ENCODE data around the gene TSC2.
"Not testable (repeated sequence)": the region's sequence is repeated elsewhere in the genome, so short reads cannot be mapped to it uniquely, and the experiment has no call there.

TSC2 gene

GRCh38 chr16:2095918-2096582, 48.3 kb downstream of the TSC2 start:
- no peaks in the 10 kb centered on the region for H3K9me3 ChIP-seq (ENCODE audit: control insufficient read depth, insufficient read depth, low read length)
- no peaks in the 10 kb centered on the region for H3K27me3 ChIP-seq (ENCODE audit: control insufficient read depth, insufficient read depth, low read length)
- H3K9ac ChIP-seq (ENCODE audit: low read depth, low read length), result no peak overlapping the region
- H3K36me3 ChIP-seq (ENCODE audit: control insufficient read depth, insufficient read depth, low read length), result peaks cover 25% of the 10 kb centered on the region
- H3K4me1 ChIP-seq (ENCODE audit: control insufficient read depth, insufficient read depth, low read length), result no peaks in the 10 kb centered on the region
- H3K4me3 ChIP-seq (ENCODE audit: low read depth, low read length), result no peak overlapping the region

- Histone ChIP-seq H3K9ac (ENCODE audit: low read depth, low read length) (no peak overlapping the region), H3K27me3 (ENCODE audit: control insufficient read depth, insufficient read depth, low read length) (no peaks in the 10 kb centered on the region), H3K9me3 (ENCODE audit: control insufficient read depth, insufficient read depth, low read length) (no peaks in the 10 kb centered on the region), H3K4me1 (ENCODE audit: control insufficient read depth, insufficient read depth, low read length) (no peaks in the 10 kb centered on the region), H3K4me3 (ENCODE audit: low read depth, low read length) (no peak overlapping the region), H3K36me3 (ENCODE audit: control insufficient read depth, insufficient read depth, low read length) (peaks cover 28% of the 10 kb centered on the region)
Measured at GRCh38 chr16:2096853-2097595, 49.2 kb downstream of the TSC2 start.

GRCh38 chr16:2097689-2098088, 49.9 kb downstream of the TSC2 start:
- H3K9ac ChIP-seq (ENCODE audit: low read depth, low read length); H3K27me3 ChIP-seq (ENCODE audit: control insufficient read depth, insufficient read depth, low read length); H3K4me3 ChIP-seq (ENCODE audit: low read depth, low read length); H3K4me1 ChIP-seq (ENCODE audit: control insufficient read depth, insufficient read depth, low read length); H3K9me3 ChIP-seq (ENCODE audit: control insufficient read depth, insufficient read depth, low read length): not testable (repeated sequence)
- peaks cover 26% of the 10 kb centered on the region for H3K36me3 ChIP-seq (ENCODE audit: control insufficient read depth, insufficient read depth, low read length)

- not testable (repeated sequence) for H3K9me3 ChIP-seq (ENCODE audit: control insufficient read depth, insufficient read depth, low read length); H3K4me1 ChIP-seq (ENCODE audit: control insufficient read depth, insufficient read depth, low read length); H3K27me3 ChIP-seq (ENCODE audit: control insufficient read depth, insufficient read depth, low read length); H3K4me3 ChIP-seq (ENCODE audit: low read depth, low read length); H3K9ac ChIP-seq (ENCODE audit: low read depth, low read length)
- peaks cover 26% of the 10 kb centered on the region for H3K36me3 ChIP-seq (ENCODE audit: control insufficient read depth, insufficient read depth, low read length)
Measured at GRCh38 chr16:2101581-2101980, 53.8 kb downstream of the TSC2 start.

- Histone ChIP-seq H3K27me3 (ENCODE audit: control insufficient read depth, insufficient read depth, low read length) (no peaks in the 10 kb centered on the region), H3K9me3 (ENCODE audit: control insufficient read depth, insufficient read depth, low read length) (no peaks in the 10 kb centered on the region), H3K9ac (ENCODE audit: low read depth, low read length) (no peak overlapping the region), H3K36me3 (ENCODE audit: control insufficient read depth, insufficient read depth, low read length) (peaks cover 21% of the 10 kb centered on the region), H3K4me1 (ENCODE audit: control insufficient read depth, insufficient read depth, low read length) (no peaks in the 10 kb centered on the region), H3K4me3 (ENCODE audit: low read depth, low read length) (no peak overlapping the region)
Measured at GRCh38 chr16:2102471-2102870, 54.7 kb downstream of the TSC2 start.

GRCh38 chr16:2104464-2104863, 56.7 kb downstream of the TSC2 start:
- H3K36me3 ChIP-seq (ENCODE audit: control insufficient read depth, insufficient read depth, low read length), result peaks cover 24% of the 10 kb centered on the region
- not testable (repeated sequence) for H3K9ac ChIP-seq (ENCODE audit: low read depth, low read length); H3K9me3 ChIP-seq (ENCODE audit: control insufficient read depth, insufficient read depth, low read length); H3K27me3 ChIP-seq (ENCODE audit: control insufficient read depth, insufficient read depth, low read length); H3K4me3 ChIP-seq (ENCODE audit: low read depth, low read length); H3K4me1 ChIP-seq (ENCODE audit: control insufficient read depth, insufficient read depth, low read length)

- H3K9ac ChIP-seq (ENCODE audit: low read depth, low read length); H3K9me3 ChIP-seq (ENCODE audit: control insufficient read depth, insufficient read depth, low read length); H3K4me1 ChIP-seq (ENCODE audit: control insufficient read depth, insufficient read depth, low read length); H3K27me3 ChIP-seq (ENCODE audit: control insufficient read depth, insufficient read depth, low read length); H3K4me3 ChIP-seq (ENCODE audit: low read depth, low read length): not testable (repeated sequence)
- peaks cover 22% of the 10 kb centered on the region for H3K36me3 ChIP-seq (ENCODE audit: control insufficient read depth, insufficient read depth, low read length)
Measured at GRCh38 chr16:2105291-2105690, 57.5 kb downstream of the TSC2 start.

GRCh38 chr16:2105769-2106168, 58.0 kb downstream of the TSC2 start:
- peaks cover 21% of the 10 kb centered on the region for H3K36me3 ChIP-seq (ENCODE audit: control insufficient read depth, insufficient read depth, low read length)
- H3K9me3 ChIP-seq (ENCODE audit: control insufficient read depth, insufficient read depth, low read length); H3K27me3 ChIP-seq (ENCODE audit: control insufficient read depth, insufficient read depth, low read length); H3K9ac ChIP-seq (ENCODE audit: low read depth, low read length); H3K4me1 ChIP-seq (ENCODE audit: control insufficient read depth, insufficient read depth, low read length); H3K4me3 ChIP-seq (ENCODE audit: low read depth, low read length): not testable (repeated sequence)

- peaks cover 24% of the 10 kb centered on the region for H3K36me3 ChIP-seq (ENCODE audit: control insufficient read depth, insufficient read depth, low read length)
- H3K4me3 ChIP-seq (ENCODE audit: low read depth, low read length), result not testable (repeated sequence)
Measured at GRCh38 chr16:2106211-2106610, 58.4 kb downstream of the TSC2 start.

GRCh38 chr16:2107121-2107790, 59.5 kb downstream of the TSC2 start:
- peaks cover 21% of the 10 kb centered on the region for H3K36me3 ChIP-seq (ENCODE audit: control insufficient read depth, insufficient read depth, low read length)
- H3K4me1 ChIP-seq (ENCODE audit: control insufficient read depth, insufficient read depth, low read length); H3K9me3 ChIP-seq (ENCODE audit: control insufficient read depth, insufficient read depth, low read length); H3K4me3 ChIP-seq (ENCODE audit: low read depth, low read length); H3K9ac ChIP-seq (ENCODE audit: low read depth, low read length); H3K27me3 ChIP-seq (ENCODE audit: control insufficient read depth, insufficient read depth, low read length): not testable (repeated sequence)

More at GRCh38 chr16:2106211-2106610, 58.4 kb downstream of the TSC2 start:
- not testable (repeated sequence) for H3K9ac ChIP-seq (ENCODE audit: low read depth, low read length); H3K9me3 ChIP-seq (ENCODE audit: control insufficient read depth, insufficient read depth, low read length); H3K4me1 ChIP-seq (ENCODE audit: control insufficient read depth, insufficient read depth, low read length); H3K27me3 ChIP-seq (ENCODE audit: control insufficient read depth, insufficient read depth, low read length)

GRCh38 chr16:2107791-2108125, 60.0 kb downstream of the TSC2 start:
- H3K9me3 ChIP-seq (ENCODE audit: control insufficient read depth, insufficient read depth, low read length); H3K27me3 ChIP-seq (ENCODE audit: control insufficient read depth, insufficient read depth, low read length); H3K4me3 ChIP-seq (ENCODE audit: low read depth, low read length); H3K4me1 ChIP-seq (ENCODE audit: control insufficient read depth, insufficient read depth, low read length); H3K9ac ChIP-seq (ENCODE audit: low read depth, low read length): not testable (repeated sequence)
- peaks cover 19% of the 10 kb centered on the region for H3K36me3 ChIP-seq (ENCODE audit: control insufficient read depth, insufficient read depth, low read length)
